ENCODE results near the gene HM13. TPM values are rescaled to one million over a fixed set of nuclear protein-coding genes. Genes with fewer than 3 reads are reported as not detected.

Gene HM13
- total RNA-seq, 2 donors from 2014 or later: 120 to 206 TPM

DNA sequence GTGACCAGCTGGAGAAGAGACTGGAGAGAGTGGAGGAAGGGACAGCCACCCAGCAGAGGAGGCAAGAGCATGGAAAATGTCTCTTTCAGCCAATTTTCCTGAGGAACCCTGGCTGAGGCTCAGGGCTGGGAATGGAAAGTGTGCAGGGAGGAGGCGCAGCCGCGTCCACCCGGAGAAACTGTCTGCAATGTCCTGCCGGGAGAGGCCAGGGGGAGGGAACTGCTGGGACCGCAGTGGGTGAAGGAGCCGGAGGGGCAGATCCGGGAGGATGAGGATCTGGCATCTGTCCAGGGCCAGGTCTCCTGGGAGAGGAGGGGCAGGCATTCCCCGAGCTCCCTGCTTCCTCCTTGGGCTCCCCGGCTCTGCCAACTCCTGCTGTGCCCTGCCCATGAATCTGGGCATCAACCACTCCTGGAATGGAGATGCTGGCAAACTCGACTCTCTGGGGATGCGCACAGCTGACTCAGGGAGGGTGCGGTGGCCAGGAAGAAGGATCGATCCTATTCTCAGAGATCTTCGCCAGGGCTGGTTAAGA is 17.4 kb upstream of the HM13 start:
- Mint-ChIP-seq H3K9me3 (peaks cover 59% of the 10 kb centered on the region), H3K4me3 (no peak overlapping the region), H3K4me1 (no peaks in the 10 kb centered on the region), H3K27me3 (ENCODE audit: insufficient read depth) (peaks cover 58% of the 10 kb centered on the region), H3K27ac (no peak overlapping the region), H3K36me3 (ENCODE audit: low read depth) (no peaks in the 10 kb centered on the region)
- Histone ChIP-seq H3K27me3 (ENCODE audit: control insufficient read depth, insufficient read depth, low read length, poor library complexity, severe bottlenecking) (no peaks in the 10 kb centered on the region), H3K4me3 (ENCODE audit: low read length) (no peak overlapping the region), H3K9me3 (ENCODE audit: control insufficient read depth, low read length) (no peaks in the 10 kb centered on the region), H3K27ac (ENCODE audit: low read depth, low read length) (no peak overlapping the region), H3K36me3 (ENCODE audit: control insufficient read depth, insufficient read depth, low read length) (no peaks in the 10 kb centered on the region), H3K4me1 (ENCODE audit: control insufficient read depth, insufficient read depth, low read length) (no peaks in the 10 kb centered on the region), H3K9ac (ENCODE audit: extremely low read depth, low read length, poor library complexity, severe bottlenecking) (no peak overlapping the region)
- TF ChIP-seq, protein P1, sequence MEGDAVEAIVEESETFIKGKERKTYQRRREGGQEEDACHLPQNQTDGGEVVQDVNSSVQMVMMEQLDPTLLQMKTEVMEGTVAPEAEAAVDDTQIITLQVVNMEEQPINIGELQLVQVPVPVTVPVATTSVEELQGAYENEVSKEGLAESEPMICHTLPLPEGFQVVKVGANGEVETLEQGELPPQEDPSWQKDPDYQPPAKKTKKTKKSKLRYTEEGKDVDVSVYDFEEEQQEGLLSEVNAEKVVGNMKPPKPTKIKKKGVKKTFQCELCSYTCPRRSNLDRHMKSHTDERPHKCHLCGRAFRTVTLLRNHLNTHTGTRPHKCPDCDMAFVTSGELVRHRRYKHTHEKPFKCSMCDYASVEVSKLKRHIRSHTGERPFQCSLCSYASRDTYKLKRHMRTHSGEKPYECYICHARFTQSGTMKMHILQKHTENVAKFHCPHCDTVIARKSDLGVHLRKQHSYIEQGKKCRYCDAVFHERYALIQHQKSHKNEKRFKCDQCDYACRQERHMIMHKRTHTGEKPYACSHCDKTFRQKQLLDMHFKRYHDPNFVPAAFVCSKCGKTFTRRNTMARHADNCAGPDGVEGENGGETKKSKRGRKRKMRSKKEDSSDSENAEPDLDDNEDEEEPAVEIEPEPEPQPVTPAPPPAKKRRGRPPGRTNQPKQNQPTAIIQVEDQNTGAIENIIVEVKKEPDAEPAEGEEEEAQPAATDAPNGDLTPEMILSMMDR (conservative IDR thresholded peaks at IDR 0.05): no peak
- no peak for DNase-seq
- WGBS, 2 experiments (ENCODE audit: insufficient coverage in 1 of 2, insufficient read length in 1 of 2): 77 to 85% methylated on average over 11 to 15 of the region's 15 CpGs

DNA sequence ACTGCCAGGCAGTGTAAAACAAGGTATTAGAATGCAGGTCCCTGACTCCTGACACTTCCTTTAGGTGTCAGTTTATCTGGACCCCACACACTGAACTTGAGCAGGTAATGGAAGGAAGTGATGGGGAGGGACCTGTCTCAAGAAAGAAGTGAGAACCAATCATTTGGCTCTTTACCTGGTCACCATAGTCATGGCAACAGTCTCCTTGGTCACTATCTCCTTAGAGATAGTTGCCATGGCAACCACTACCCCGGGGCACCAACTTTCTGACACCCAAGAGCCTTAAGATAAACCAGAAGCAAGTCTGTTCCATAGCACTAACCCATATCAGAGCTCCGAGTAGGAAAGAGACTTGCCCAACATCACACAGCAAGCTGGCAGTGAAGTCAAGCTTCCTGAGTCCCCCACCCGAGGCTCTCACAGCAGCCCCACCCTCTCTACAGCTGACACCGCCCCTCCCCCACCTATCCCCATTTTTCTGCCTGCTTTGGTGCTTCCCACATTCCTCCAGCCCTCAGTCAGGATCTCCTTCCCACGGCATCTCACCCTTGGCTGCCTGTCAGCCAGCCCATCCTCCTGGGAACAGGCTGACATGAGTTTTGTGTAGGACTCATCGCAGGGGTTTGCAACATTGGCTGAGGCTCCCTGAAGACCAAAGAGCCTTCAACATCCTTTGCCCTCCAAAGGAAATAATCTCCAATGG is 16.3 kb upstream of the HM13 start:
- Histone ChIP-seq H3K9ac (ENCODE audit: extremely low read depth, low read length, poor library complexity, severe bottlenecking) (no peak overlapping the region), H3K36me3 (ENCODE audit: control insufficient read depth, insufficient read depth, low read length) (no peaks in the 10 kb centered on the region), H3K27ac (ENCODE audit: low read depth, low read length) (no peak overlapping the region), H3K4me1 (ENCODE audit: control insufficient read depth, insufficient read depth, low read length) (no peaks in the 10 kb centered on the region), H3K9me3 (ENCODE audit: control insufficient read depth, low read length) (no peaks in the 10 kb centered on the region), H3K27me3 (ENCODE audit: control insufficient read depth, insufficient read depth, low read length, poor library complexity, severe bottlenecking) (no peaks in the 10 kb centered on the region), H3K4me3 (ENCODE audit: low read length) (no peak overlapping the region)
- Mint-ChIP-seq H3K27ac (no peak overlapping the region), H3K4me3 (no peak overlapping the region), H3K36me3 (ENCODE audit: low read depth) (no peaks in the 10 kb centered on the region), H3K27me3 (ENCODE audit: insufficient read depth) (peaks cover 66% of the 10 kb centered on the region), H3K9me3 (peaks cover 53% of the 10 kb centered on the region), H3K4me1 (no peaks in the 10 kb centered on the region)
- TF ChIP-seq, protein P1 (conservative IDR thresholded peaks at IDR 0.05): no peak
- 42 to 62% methylated on average over 4 to 6 of the region's 6 CpGs for WGBS, 2 experiments (ENCODE audit: insufficient coverage in 1 of 2, insufficient read length in 1 of 2)
- DNase-seq: peak; percentile 64

DNA sequence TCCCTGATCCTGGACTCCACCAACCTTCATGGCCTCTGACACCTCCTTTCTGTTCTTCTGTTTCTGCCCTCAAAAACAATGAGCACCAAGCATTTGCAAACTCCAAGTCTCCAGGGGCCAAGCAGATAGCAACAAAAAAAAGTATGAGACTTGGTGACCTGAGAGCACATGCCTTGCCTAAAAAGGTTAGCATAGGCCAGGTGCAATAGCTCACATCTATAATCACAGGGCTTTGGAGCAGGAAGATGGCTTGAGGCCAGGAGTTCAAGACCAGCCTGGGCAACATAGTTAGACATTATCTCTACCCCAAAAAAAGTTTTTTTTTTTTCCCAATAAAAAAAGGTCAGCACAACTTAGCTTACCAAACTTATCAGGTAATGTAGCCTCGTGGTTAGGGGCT is 13.7 kb upstream of the HM13 start:
- 0 to 33% methylated on average over 1 of the region's 1 CpG for WGBS, 2 experiments (ENCODE audit: insufficient coverage in 1 of 2, insufficient read length in 1 of 2)
- peaks cover 35% of the 10 kb centered on the region for H3K9me3 Mint-ChIP-seq

More for the DNA sequence above, 13.7 kb upstream of the HM13 start:
- no peaks in the 10 kb centered on the region for H3K36me3 ChIP-seq (ENCODE audit: control insufficient read depth, insufficient read depth, low read length)
- H3K27me3 Mint-ChIP-seq (ENCODE audit: insufficient read depth): peaks cover 66% of the 10 kb centered on the region
- no peak for DNase-seq
- no peaks in the 10 kb centered on the region for H3K4me1 ChIP-seq (ENCODE audit: control insufficient read depth, insufficient read depth, low read length)
- no peaks in the 10 kb centered on the region for H3K4me1 Mint-ChIP-seq
- H3K27ac Mint-ChIP-seq: no peak overlapping the region
- H3K27ac ChIP-seq (ENCODE audit: low read depth, low read length): no peak overlapping the region
- no peaks in the 10 kb centered on the region for H3K9me3 ChIP-seq (ENCODE audit: control insufficient read depth, low read length)
- TF ChIP-seq, protein P1 (conservative IDR thresholded peaks at IDR 0.05): no peak
- no peak overlapping the region for H3K9ac ChIP-seq (ENCODE audit: extremely low read depth, low read length, poor library complexity, severe bottlenecking)
- no peaks in the 10 kb centered on the region for H3K36me3 Mint-ChIP-seq (ENCODE audit: low read depth)
- no peak overlapping the region for H3K4me3 Mint-ChIP-seq
- H3K27me3 ChIP-seq (ENCODE audit: control insufficient read depth, insufficient read depth, low read length, poor library complexity, severe bottlenecking): no peaks in the 10 kb centered on the region
- no peak overlapping the region for H3K4me3 ChIP-seq (ENCODE audit: low read length)

All from endodermal cell (in vitro differentiated cells).